Measurements from ENCODE around the gene GOLM1. TPM values are rescaled to one million over a fixed set of nuclear protein-coding genes. Genes with fewer than 3 reads are reported as not detected.

The GOLM1 gene
- total and polyA plus RNA-seq, 2 of the 13 experiments (the other 11 are each of a cell fraction or from before 2014, with no cell fraction given), result 0.20 to 0.30 TPM

- TF ChIP-seq HOMEZ (CRISPR knock-in tag; IDR thresholded peaks at IDR 0.05; ENCODE audit: low read depth) (no peak), ATF6 (CRISPR knock-in tag; conservative IDR thresholded peaks at IDR 0.05) (no peak), RARG (CRISPR knock-in tag; IDR thresholded peaks at IDR 0.05; ENCODE audit: low read depth) (no peak), SAP130 (CRISPR knock-in tag; IDR thresholded peaks at IDR 0.05; ENCODE audit: low read depth) (no peak), TP53 (CRISPR knock-in tag; conservative IDR thresholded peaks at IDR 0.05) (no peak), GABPA (IDR thresholded peaks at IDR 0.05; ENCODE audit: low read depth, low read length) (no peak), GABPA (CRISPR knock-in tag; IDR thresholded peaks at IDR 0.05; ENCODE audit: low read depth) (no peak)
Measured at GRCh38 chr9:86119457-86119856, 20.1 kb upstream of the GOLM1 start (continued).

GRCh38 chr9:86116425-86116824 is 17.1 kb upstream of the GOLM1 start:
- no peaks in the 10 kb centered on the region for H3K79me2 ChIP-seq (ENCODE audit: insufficient read depth, low read length)
- ATAC-seq, result no peak
- no peaks in the 10 kb centered on the region for H3K9me3 ChIP-seq (ENCODE audit: low read length)
- no peaks in the 10 kb centered on the region for H3K4me1 ChIP-seq (ENCODE audit: insufficient read depth, low read length)
- H2AFZ ChIP-seq (ENCODE audit: low read length), result no peak overlapping the region
- no peak overlapping the region for H3K27ac ChIP-seq (ENCODE audit: extremely low read length, insufficient read depth, low read length)
- intact Hi-C loops (cut with micrococcal nuclease; ENCODE audit: unreplicated experiment), result no loop called here
- in situ Hi-C loops (cut with HindIII; ENCODE audit: extremely low pct_ligation_motif_present, low pct_unique_long_range_greater_than_20kb), result no loop called here
- WGBS (ENCODE audit: low lambda C conversion rate), result 58% methylated on average over 9 of the region's 9 CpGs
- no TSS peak for BruUV-seq (replicated peaks)
- FAIRE-seq, result no peak
- no peak overlapping the region for H3K9ac ChIP-seq (ENCODE audit: insufficient read depth, low read depth, low read length)
- peaks cover 10 to 57% of the 10 kb centered on the region in 2 experiments for H3K27me3 ChIP-seq (ENCODE audit: control insufficient read depth in 1 of 2, insufficient read depth in 2 of 2, low read length in 2 of 2)
- DNase-seq (ENCODE audit: low spot score), result no peak
- ChIA-PET CTCF (ENCODE audit: low intra/inter-chr PET ratio, low total read pairs) (no interaction called here), POLR2A (no interaction called here)
- TF ChIP-seq ZNF652 (CRISPR knock-in tag; IDR thresholded peaks at IDR 0.05; ENCODE audit: borderline replicate concordance, low read depth) (no peak), MAFG (CRISPR knock-in tag; IDR thresholded peaks at IDR 0.05) (no peak), KDM3A (CRISPR knock-in tag; IDR thresholded peaks at IDR 0.05; ENCODE audit: low read depth) (no peak), ZNF446 (CRISPR knock-in tag; IDR thresholded peaks at IDR 0.05) (no peak), PITX1 (CRISPR knock-in tag; IDR thresholded peaks at IDR 0.05) (no peak)
- H3K36me3 ChIP-seq (replicated peaks in 1 of 2; ENCODE audit: control insufficient read depth in 1 of 2, insufficient read depth in 2 of 2, low read length in 2 of 2), result no peaks in the 10 kb centered on the region
- no peak overlapping the region for H3K4me2 ChIP-seq (ENCODE audit: low read depth, low read length)
- H3K4me3 ChIP-seq (replicated peaks in 1 of 3; ENCODE audit: insufficient read depth in 1 of 3, low read depth in 2 of 3, low read length in 3 of 3), result no peak overlapping the region
- H4K20me1 ChIP-seq (ENCODE audit: insufficient read depth, low read length), result 0 out of 2 replicates have a peak, but pooled peaks cover 10% of the 10 kb centered on the region
